Type B pancreatic cell (in vitro differentiated cells): ENCODE data around the gene MCL1. TPM values are rescaled to one million over a fixed set of nuclear protein-coding genes. Genes with fewer than 3 reads are reported as not detected.
A peak's percentile ranks its signal among the peaks of the same experiment; 100 is the strongest.

Source experiments
- DNase-seq: peaks from one replicate; pipeline ENCODE4 v3.0.0; 2021; ENCODE audit warnings: mixed read lengths; ENCODE audit not compliant: unreplicated experiment; ENCODE audit errors: extremely low spot score
- H3K27ac Mint-ChIP-seq: 2 replicates; pipeline ENCODE4 v1.8.0; 2021; ENCODE audit warnings: mild to moderate bottlenecking, mixed read lengths
- H3K27me3 Mint-ChIP-seq: 2 replicates; pipeline ENCODE4 v1.8.0; 2021; ENCODE audit warnings: mixed read lengths
- H3K36me3 Mint-ChIP-seq: 2 replicates; pipeline ENCODE4 v1.8.0; 2021; ENCODE audit warnings: mixed read lengths
- H3K4me1 Mint-ChIP-seq: one replicate; pipeline ENCODE4 v1.8.0; 2021; ENCODE audit warnings: mixed read lengths; ENCODE audit not compliant: unreplicated experiment
- H3K4me3 Mint-ChIP-seq: 2 replicates; pipeline ENCODE4 v1.8.0; 2021; ENCODE audit warnings: mild to moderate bottlenecking, mixed read lengths
- H3K9me3 Mint-ChIP-seq: 2 replicates; pipeline ENCODE4 v1.8.0; 2021; ENCODE audit warnings: mixed read lengths
- CTCF ChIP-seq: fragments of 200-600 bp; sonication (generic); conservative IDR thresholded peaks from 2 replicates; pipeline ENCODE4 v1.5.0; 2021; ENCODE audit warnings: antibody characterized with exemption, mild to moderate bottlenecking
- total RNA-seq: library from RNA; stranded (reverse); gene quantifications from 2 replicates; pipeline ENCODE4 v1.2.1, GENCODE V29; 2021; ENCODE audit warnings: low replicate concordance

The MCL1 gene
- total RNA-seq, 1 donor from 2014 or later = 187 TPM

DNA sequence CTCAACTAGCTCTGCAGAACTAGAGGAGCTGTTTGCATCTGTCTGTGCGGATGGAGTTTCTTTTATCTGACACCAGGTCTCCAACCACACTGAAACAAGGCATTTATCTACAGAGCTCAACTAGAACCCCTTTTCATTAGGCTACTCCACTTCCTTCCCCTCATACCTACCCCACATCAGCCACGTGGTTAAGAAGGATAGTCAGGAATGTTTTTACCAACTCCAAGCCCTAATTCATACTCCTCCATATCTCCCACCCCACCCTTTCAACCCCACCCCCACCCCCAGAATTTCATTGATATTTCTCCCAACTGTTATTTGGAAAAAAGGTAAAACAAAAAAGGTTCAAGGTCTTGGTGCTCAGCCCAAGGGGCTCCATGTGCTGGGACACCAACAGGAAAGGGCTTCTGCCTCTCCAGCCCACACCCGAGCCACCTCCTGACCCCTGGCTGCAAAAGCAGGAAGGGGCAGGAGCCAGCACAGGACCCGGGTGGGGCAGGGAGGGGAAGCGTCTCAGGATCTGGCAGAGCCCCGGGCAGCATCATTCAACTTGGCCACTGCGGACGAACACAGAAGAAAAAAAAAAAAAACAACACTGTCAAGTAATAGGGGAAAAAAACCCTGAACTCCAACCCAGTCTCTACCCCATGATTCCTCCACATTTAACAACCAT, 43.0 kb upstream of the MCL1 start:
- TF ChIP-seq CTCF = no peak
- no peaks in the 10 kb centered on the region for H3K27me3 Mint-ChIP-seq
- H3K27ac Mint-ChIP-seq = peak overlapping the region; percentile 84
- peaks cover 18% of the 10 kb centered on the region for H3K4me1 Mint-ChIP-seq
- peak overlapping the region; percentile 20 for H3K4me3 Mint-ChIP-seq
- DNase-seq = no peak
- H3K36me3 Mint-ChIP-seq = peaks cover 42% of the 10 kb centered on the region
- H3K9me3 Mint-ChIP-seq = no peaks in the 10 kb centered on the region

DNA sequence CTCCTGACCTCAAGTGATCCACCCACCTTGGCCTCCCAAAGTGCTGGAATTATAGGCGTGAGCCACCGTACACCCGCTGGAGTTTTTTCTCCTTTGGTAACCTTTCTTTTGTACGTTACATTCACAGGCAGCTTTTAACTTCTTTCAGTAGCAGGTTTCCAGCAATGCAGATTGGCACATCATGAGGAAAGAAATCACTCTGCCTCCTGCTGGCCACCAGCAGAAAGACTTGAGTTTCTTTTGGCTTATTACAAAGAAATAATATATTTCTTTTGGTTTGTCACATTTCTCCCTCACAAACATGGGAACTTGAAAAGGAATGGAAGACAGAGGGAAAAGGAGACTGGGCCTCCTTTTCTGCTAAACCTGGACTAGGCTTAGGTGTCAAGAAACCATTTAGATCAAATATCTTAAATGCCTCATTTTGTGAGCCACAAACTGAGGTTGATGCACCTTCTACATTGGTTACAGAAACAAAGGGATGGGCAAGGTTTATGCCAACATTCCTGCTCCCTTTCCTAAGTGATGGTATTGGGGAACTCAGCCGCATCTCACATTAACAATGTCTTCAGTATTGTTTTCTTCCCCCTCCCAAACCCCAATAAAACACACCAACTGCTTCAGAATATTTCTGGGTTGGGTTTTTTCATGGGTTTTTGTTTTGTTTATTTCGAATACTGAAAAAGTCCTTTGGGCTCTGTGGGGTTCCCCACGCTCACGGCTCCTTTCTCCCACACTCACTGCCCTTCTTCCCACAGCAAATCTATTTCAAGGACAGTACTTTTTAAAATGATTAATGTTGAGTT, 42.3 kb upstream of the MCL1 start:
- Mint-ChIP-seq H3K4me3 (no peak overlapping the region), H3K27me3 (no peaks in the 10 kb centered on the region), H3K27ac (peak overlapping the region; percentile 84), H3K4me1 (peaks cover 18% of the 10 kb centered on the region), H3K9me3 (no peaks in the 10 kb centered on the region), H3K36me3 (peaks cover 47% of the 10 kb centered on the region)
- TF ChIP-seq CTCF = peak; percentile 81
- DNase-seq = no peak

GRCh38 chr1:150620919-150621318, 41.5 kb upstream of the MCL1 start:
- Mint-ChIP-seq H3K9me3 (no peaks in the 10 kb centered on the region), H3K36me3 (peaks cover 49% of the 10 kb centered on the region), H3K27ac (no peak overlapping the region), H3K4me3 (no peak overlapping the region), H3K4me1 (peaks cover 14% of the 10 kb centered on the region), H3K27me3 (no peaks in the 10 kb centered on the region)
- no peak for DNase-seq
- TF ChIP-seq CTCF = no peak

DNA sequence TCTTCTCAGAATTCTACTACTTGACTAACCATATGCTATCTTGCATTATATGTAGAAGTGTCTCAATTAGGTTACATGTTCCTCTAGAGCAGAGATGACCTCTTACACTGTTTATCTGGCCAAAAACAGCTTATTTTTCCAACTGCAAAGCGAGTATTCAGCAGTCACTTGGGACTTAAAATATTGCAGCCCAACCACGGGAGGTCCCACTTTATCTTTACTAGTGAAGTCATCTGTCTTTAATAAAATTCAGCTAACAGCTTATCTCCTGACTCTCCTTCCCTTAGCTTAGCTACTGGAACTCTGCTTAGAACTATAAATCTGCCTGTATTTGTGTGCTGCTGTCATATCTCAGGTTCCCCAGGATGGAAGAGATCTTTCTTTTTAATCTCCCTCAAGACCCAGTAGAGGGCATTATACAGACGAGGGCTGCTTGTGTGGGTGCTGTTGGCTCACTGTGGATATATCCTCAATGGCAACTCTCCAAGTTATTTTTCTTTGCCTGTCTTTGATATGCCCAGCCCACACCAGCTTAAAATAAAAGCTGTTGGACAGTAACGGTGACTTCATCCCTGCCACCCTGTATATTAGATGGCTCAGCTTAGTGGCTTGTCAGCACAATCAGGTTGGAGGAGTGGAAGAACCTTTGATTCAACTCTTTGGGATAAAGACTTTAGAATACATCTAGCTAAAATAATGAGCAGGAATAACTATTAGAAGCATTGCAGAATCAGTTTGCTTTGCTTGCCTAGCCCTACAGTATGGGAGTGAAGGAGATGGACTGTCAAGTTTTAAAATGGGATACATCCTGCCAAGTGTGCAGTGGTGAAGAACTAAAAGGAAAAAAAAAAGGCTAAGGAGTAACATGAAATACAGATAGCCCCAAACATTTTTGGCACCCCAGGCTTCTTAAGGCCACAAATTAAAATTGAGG, 40.4 kb upstream of the MCL1 start:
- no peak for DNase-seq
- TF ChIP-seq CTCF = no peak
- peaks cover 12% of the 10 kb centered on the region for H3K4me1 Mint-ChIP-seq
- H3K27me3 Mint-ChIP-seq = no peaks in the 10 kb centered on the region
- no peak overlapping the region for H3K4me3 Mint-ChIP-seq
- H3K36me3 Mint-ChIP-seq = peaks cover 49% of the 10 kb centered on the region
- H3K27ac Mint-ChIP-seq = peak overlapping the region; percentile 12
- no peaks in the 10 kb centered on the region for H3K9me3 Mint-ChIP-seq

DNA sequence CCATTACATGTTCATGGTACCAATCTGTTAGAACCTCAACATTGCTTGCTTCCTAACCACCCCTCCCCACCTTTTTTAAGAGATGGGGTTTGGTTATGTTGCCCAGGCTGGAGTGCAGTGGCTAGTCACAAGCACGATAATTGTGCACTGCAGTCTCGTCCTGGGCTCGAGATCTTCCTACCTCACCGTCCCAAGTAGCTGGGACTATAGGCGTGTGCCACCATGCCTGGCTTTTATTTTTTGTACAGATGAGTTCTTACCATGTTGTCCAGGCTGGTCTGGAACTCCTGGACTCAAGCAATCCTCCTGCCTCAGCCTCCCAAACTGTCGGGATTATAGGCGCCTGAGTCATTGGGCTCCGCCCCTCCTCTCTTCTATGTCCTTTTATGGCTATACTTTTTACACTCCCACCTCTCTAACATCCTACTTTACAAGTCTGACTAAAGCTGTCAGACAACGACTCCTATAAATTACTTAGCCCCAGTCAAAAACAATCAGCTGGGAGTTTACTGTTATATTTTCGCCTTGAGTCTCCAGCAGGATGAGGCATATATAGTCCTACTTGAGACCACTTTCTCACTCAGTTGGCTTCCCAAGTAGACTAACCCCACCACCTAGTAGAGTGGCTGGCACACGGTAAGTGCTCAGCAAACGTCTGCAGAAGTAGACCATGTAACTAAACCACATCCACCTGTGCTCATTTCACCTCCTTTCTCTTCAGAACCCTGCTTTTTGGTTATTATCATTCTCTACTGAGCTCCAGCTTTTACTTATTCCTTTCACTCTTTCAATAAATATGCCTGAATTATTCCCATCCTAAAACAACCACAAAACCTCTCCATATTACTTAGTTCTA, 36.2 kb upstream of the MCL1 start:
- peaks cover 27% of the 10 kb centered on the region for H3K4me1 Mint-ChIP-seq
- H3K9me3 Mint-ChIP-seq = no peaks in the 10 kb centered on the region
- H3K36me3 Mint-ChIP-seq = peaks cover 39% of the 10 kb centered on the region
- peak overlapping the region; percentile 64 for H3K27ac Mint-ChIP-seq
- no peak for TF ChIP-seq CTCF
- H3K4me3 Mint-ChIP-seq = no peak overlapping the region
- no peaks in the 10 kb centered on the region for H3K27me3 Mint-ChIP-seq
- no peak for DNase-seq
